Thyroid gland (tissue), 4 donors: ENCODE data around the gene UBE2H. TPM values are rescaled to one million over a fixed set of nuclear protein-coding genes. Genes with fewer than 3 reads are reported as not detected.
A peak's percentile ranks its signal among the peaks of the same experiment; 100 is the strongest.
"Not testable (repeated sequence)": the region's sequence is repeated elsewhere in the genome, so short reads cannot be mapped to it uniquely, and the experiment has no call there.

Source experiments
- DNase-seq, 2 donors: peaks; one replicate each; pipeline ENCODE4 v3.0.0-alpha.2; 2019
- H3K27ac ChIP-seq, 3 donors: fragments of 200-600 bp; sonication (generic); 1 replicate in 2 of 3; 2 replicates in 1 of 3; pipeline ENCODE4 v1.5.1; 2016 to 2019; ENCODE audit warnings: mild to moderate bottlenecking in 1 of 3, moderate library complexity in 1 of 3
- H3K27me3 ChIP-seq: fragments of 200-600 bp; sonication (generic); one replicate; pipeline ENCODE4 v1.5.1; 2019
- H3K36me3 ChIP-seq, 2 donors: fragments of 200-600 bp; sonication (generic); one replicate each; pipeline ENCODE4 v1.5.1; 2016 to 2019
- H3K4me1 ChIP-seq, 2 donors: fragments of 200-600 bp; sonication (generic); one replicate each; pipeline ENCODE4 v1.5.1; 2017 to 2019
- H3K4me3 ChIP-seq, 3 donors: fragments of 200-600 bp; sonication (generic); replicated peaks in 1 of 3; 1 replicate in 2 of 3; 2 replicates in 1 of 3; pipeline ENCODE4 v1.5.1; 2016; ENCODE audit warnings: mild to moderate bottlenecking in 1 of 3
- H3K9me3 ChIP-seq: fragments of 200-600 bp; sonication (generic); one replicate; pipeline ENCODE4 v1.5.1; 2017
- CTCF ChIP-seq, 6 experiments: fragments of 200-600 bp in 3 of 6; fragments of 450-650 bp in 3 of 6; sonication (generic) in 3 of 6; IDR thresholded peaks; one replicate each; pipeline ENCODE4 v1.5.1; 2016 to 2019; ENCODE audit warnings: antibody characterized with exemption in 6 of 6, mild to moderate bottlenecking in 2 of 6, inconsistent platforms in 1 of 6, moderate library complexity in 1 of 6
- POLR2A ChIP-seq, 2 donors: fragments of 450-650 bp; IDR thresholded peaks; one replicate each; pipeline ENCODE4 v1.6.1; 2017; ENCODE audit warnings: antibody characterized with exemption in 2 of 2, mild to moderate bottlenecking in 2 of 2, moderate library complexity in 1 of 2
- WGBS, 2 donors: methylation state at CpG; one replicate each; pipeline ENCODE4 v1.1.5; 2017; 5-methylcytosine and 5-hydroxymethylcytosine counted together
- intact Hi-C: fragments of 100-400 bp; cut with DNase I; formaldehyde crosslinking; loops from one replicate; pipeline ENCODE4 v1.15.1; 2023
- total RNA-seq, 4 donors: library from RNA; depleted of rRNA; stranded (reverse); fragments of >200 nt; gene quantifications; one replicate each; pipeline ENCODE4 v1.2.3, GENCODE V29; 2016

UBE2H gene
- total RNA-seq, 4 donors from 2014 or later = 97.7 to 156 (median 122) TPM

- no peak overlapping the region for H3K4me3 ChIP-seq
- 94 to 100% methylated on average over 3 to 9 of the region's 9 CpGs for WGBS, 2 donors
- H3K27ac ChIP-seq = no peak overlapping the region
- intact Hi-C loops = loop anchor here (5.0 kb wide), 2 partner anchors 125 to 185 kb away; partner anchors contain the start of gene UBE2H
- TF ChIP-seq POLR2A (IDR thresholded peaks at IDR 0.05) (no peak), CTCF (IDR thresholded peaks at IDR 0.05) (no peak)
- peak in 1 of 2 donors; percentile 4 for DNase-seq
- H3K9me3 ChIP-seq = no peaks in the 10 kb centered on the region
- H3K36me3 ChIP-seq = no peaks in the 10 kb centered on the region
- no peaks in the 10 kb centered on the region for H3K27me3 ChIP-seq
- peaks cover 38 to 45% of the 10 kb centered on the region in 2 donors for H3K4me1 ChIP-seq
These were observed 125.2 kb downstream of the UBE2H start for GRCh38 chr7:129827467-129827990.

GRCh38 chr7:129826895-129827294 lies 125.9 kb downstream of the UBE2H start:
- not testable (repeated sequence) for H3K4me3 ChIP-seq, H3K27me3 ChIP-seq, H3K27ac ChIP-seq, H3K9me3 ChIP-seq, H3K36me3 ChIP-seq
- H3K4me1 ChIP-seq = peaks cover 32 to 39% of the 10 kb centered on the region in 2 donors
- DNase-seq = peak in 1 of 2 donors; percentile 4
- intact Hi-C loops = loop anchor here (5.0 kb wide), 2 partner anchors 125 to 185 kb away; partner anchors contain the start of gene UBE2H
- 68 to 71% methylated on average over 10 of the region's 10 CpGs for WGBS, 2 donors

- no peaks in the 10 kb centered on the region for H3K27me3 ChIP-seq
- TF ChIP-seq CTCF (IDR thresholded peaks at IDR 0.05) (peak; percentile 47 to 100 (median 75)), POLR2A (IDR thresholded peaks at IDR 0.05) (no peak)
- 0 to 1% methylated on average over 4 to 15 of the region's 52 CpGs for WGBS, 2 donors
- peak overlapping the region in 2 of 3 donors; percentile 16 to 75 for H3K4me3 ChIP-seq
- intact Hi-C loops = loop anchor here (5.0 kb wide), 2 partner anchors 127 to 187 kb away; partner anchors contain the start of gene UBE2H
- H3K4me1 ChIP-seq = peaks cover 19 to 24% of the 10 kb centered on the region in 2 donors
- peak; percentile 90 for DNase-seq
- H3K27ac ChIP-seq = peak overlapping the region in 2 of 3 donors; percentile 27 to 49
- H3K36me3 ChIP-seq = no peaks in the 10 kb centered on the region
- H3K9me3 ChIP-seq = no peaks in the 10 kb centered on the region
These were observed 127.4 kb downstream of the UBE2H start for GRCh38 chr7:129825209-129825970.

GRCh38 chr7:129824291-129825208 lies 128.2 kb downstream of the UBE2H start:
- peak overlapping the region in 2 of 3 donors; percentile 16 to 75 for H3K4me3 ChIP-seq
- H3K27ac ChIP-seq = peak overlapping the region in 1 of 3 donors; percentile 49
- peak; percentile 64 to 70 for DNase-seq
- TF ChIP-seq POLR2A (IDR thresholded peaks at IDR 0.05) (peak in 1 of 2 donors; percentile 9), CTCF (IDR thresholded peaks at IDR 0.05) (peak in 3 of 6 experiments; percentile 31 to 36 (median 35))
- H3K27me3 ChIP-seq = no peaks in the 10 kb centered on the region
- no peaks in the 10 kb centered on the region for H3K9me3 ChIP-seq
- peaks cover 11 to 16% of the 10 kb centered on the region in 2 donors for H3K4me1 ChIP-seq
- intact Hi-C loops = loop anchor here (5.0 kb wide), 2 partner anchors 128 to 188 kb away; partner anchors contain the start of gene UBE2H
- WGBS, 2 donors = 28 to 40% methylated on average over 21 to 27 of the region's 28 CpGs
- no peaks in the 10 kb centered on the region for H3K36me3 ChIP-seq

GRCh38 chr7:129823143-129823542 lies 129.6 kb downstream of the UBE2H start:
- WGBS, 2 donors = 96 to 99% methylated on average over 5 of the region's 5 CpGs
- intact Hi-C loops, H3K36me3 ChIP-seq: not testable (repeated sequence)

More at GRCh38 chr7:129823143-129823542, 129.6 kb downstream of the UBE2H start:
- DNase-seq, H3K9me3 ChIP-seq, H3K4me3 ChIP-seq, H3K27me3 ChIP-seq, H3K27ac ChIP-seq, H3K4me1 ChIP-seq: not testable (repeated sequence)
